Fibroblast of lung (primary cell): ENCODE data around the gene LY6G6C.

Source experiments
- CTCF ChIP-seq, 2 donors: IDR thresholded peaks in 1 of 2; conservative IDR thresholded peaks in 1 of 2; 1 replicate in 1 of 2; 2 replicates in 1 of 2; pipeline ENCODE4 v1.5.1; 2011 to 2012; ENCODE audit warnings: low read length in 2 of 2, control low read depth in 1 of 2, inconsistent platforms in 1 of 2, low read depth in 1 of 2, mild to moderate bottlenecking in 1 of 2
- EZH2 ChIP-seq: IDR thresholded peaks from 2 replicates; pipeline ENCODE4 v1.5.1; 2012; ENCODE audit warnings: low read length, control low read depth, mild to moderate bottlenecking; ENCODE audit errors: missing control alignments

- TF ChIP-seq CTCF (conservative IDR thresholded peaks at IDR 0.05 in 1 of 2, IDR thresholded peaks at IDR 0.05 in 1 of 2; ENCODE audit: low read depth in 1 of 2, low read length in 2 of 2): no peak
- TF ChIP-seq EZH2: no peak
Observed at GRCh38 chr6:31687321-31687720, 34.2 kb downstream of the LY6G6C start.
